ENCODE data around the gene ROCK2.

Gene ROCK2

GRCh38 chr2:11212645-11213044 is 131.8 kb downstream of the ROCK2 start:
- TF ChIP-seq CTCF (IDR thresholded peaks at IDR 0.05; ENCODE audit: control insufficient read depth, insufficient read depth, low read depth, low read length, missing control alignments) = no peak
- H3K4me3 ChIP-seq (ENCODE audit: control insufficient read depth, low read depth, low read length) = no peak overlapping the region
- no peak for DNase-seq (ENCODE audit: low read depth)

GRCh38 chr2:11208083-11208482 is 136.4 kb downstream of the ROCK2 start:
- TF ChIP-seq CTCF (IDR thresholded peaks at IDR 0.05; ENCODE audit: control insufficient read depth, insufficient read depth, low read depth, low read length, missing control alignments) = no peak
- no peak for DNase-seq (ENCODE audit: low read depth)
- no peak overlapping the region for H3K4me3 ChIP-seq (ENCODE audit: control insufficient read depth, low read depth, low read length)

- peak; percentile 47 for DNase-seq (ENCODE audit: low read depth)
- no peak overlapping the region for H3K4me3 ChIP-seq (ENCODE audit: control insufficient read depth, low read depth, low read length)
- no peak for TF ChIP-seq CTCF (IDR thresholded peaks at IDR 0.05; ENCODE audit: control insufficient read depth, insufficient read depth, low read depth, low read length, missing control alignments)
These were observed 141.0 kb downstream of the ROCK2 start for GRCh38 chr2:11203480-11203879.

GRCh38 chr2:11201969-11202368 is 142.5 kb downstream of the ROCK2 start:
- no peak for DNase-seq (ENCODE audit: low read depth)
- TF ChIP-seq CTCF (IDR thresholded peaks at IDR 0.05; ENCODE audit: control insufficient read depth, insufficient read depth, low read depth, low read length, missing control alignments) = no peak
- H3K4me3 ChIP-seq (ENCODE audit: control insufficient read depth, low read depth, low read length) = no peak overlapping the region

GRCh38 chr2:11200651-11201050 is 143.8 kb downstream of the ROCK2 start:
- no peak for TF ChIP-seq CTCF (IDR thresholded peaks at IDR 0.05; ENCODE audit: control insufficient read depth, insufficient read depth, low read depth, low read length, missing control alignments)
- no peak for DNase-seq (ENCODE audit: low read depth)
- H3K4me3 ChIP-seq (ENCODE audit: control insufficient read depth, low read depth, low read length) = no peak overlapping the region

- H3K4me3 ChIP-seq (ENCODE audit: control insufficient read depth, low read depth, low read length) = no peak overlapping the region
- no peak for TF ChIP-seq CTCF (IDR thresholded peaks at IDR 0.05; ENCODE audit: control insufficient read depth, insufficient read depth, low read depth, low read length, missing control alignments)
- no peak for DNase-seq (ENCODE audit: low read depth)
These were observed 148.2 kb downstream of the ROCK2 start for GRCh38 chr2:11196246-11196645.

GRCh38 chr2:11187731-11188130 is 156.7 kb downstream of the ROCK2 start:
- no peak for DNase-seq (ENCODE audit: low read depth)
- H3K4me3 ChIP-seq (ENCODE audit: control insufficient read depth, low read depth, low read length) = no peak overlapping the region
- no peak for TF ChIP-seq CTCF (IDR thresholded peaks at IDR 0.05; ENCODE audit: control insufficient read depth, insufficient read depth, low read depth, low read length, missing control alignments)
